Retinal pigment epithelial cell (primary cell): ENCODE results near the gene RTEL1.
"Not testable (repeated sequence)": the region's sequence is repeated elsewhere in the genome, so short reads cannot be mapped to it uniquely, and the experiment has no call there.

Experiments
- DNase-seq: peaks from one replicate; pipeline ENCODE4 v3.0.0-alpha.2; 2010; ENCODE audit warnings: low read depth
- H3K4me3 ChIP-seq: 2 replicates; pipeline ENCODE4 v1.5.1; 2011; ENCODE audit warnings: mild to moderate bottlenecking, low read length, control low read depth, moderate library complexity
- TF ChIP-seq, protein P1 (sequence below): conservative IDR thresholded peaks from 2 replicates; pipeline ENCODE4 v1.5.1; 2011; ENCODE audit warnings: low read depth, low read length, control low read depth, inconsistent platforms

Gene RTEL1

GRCh38 chr20:63657937-63658748 lies at the start of gene RTEL1:
Gene RTEL1, plus strand, starts transcription at chr20:63658312. Its CDS starts 1,091 bp downstream, at chr20:63659403.
- TF ChIP-seq, protein P1, sequence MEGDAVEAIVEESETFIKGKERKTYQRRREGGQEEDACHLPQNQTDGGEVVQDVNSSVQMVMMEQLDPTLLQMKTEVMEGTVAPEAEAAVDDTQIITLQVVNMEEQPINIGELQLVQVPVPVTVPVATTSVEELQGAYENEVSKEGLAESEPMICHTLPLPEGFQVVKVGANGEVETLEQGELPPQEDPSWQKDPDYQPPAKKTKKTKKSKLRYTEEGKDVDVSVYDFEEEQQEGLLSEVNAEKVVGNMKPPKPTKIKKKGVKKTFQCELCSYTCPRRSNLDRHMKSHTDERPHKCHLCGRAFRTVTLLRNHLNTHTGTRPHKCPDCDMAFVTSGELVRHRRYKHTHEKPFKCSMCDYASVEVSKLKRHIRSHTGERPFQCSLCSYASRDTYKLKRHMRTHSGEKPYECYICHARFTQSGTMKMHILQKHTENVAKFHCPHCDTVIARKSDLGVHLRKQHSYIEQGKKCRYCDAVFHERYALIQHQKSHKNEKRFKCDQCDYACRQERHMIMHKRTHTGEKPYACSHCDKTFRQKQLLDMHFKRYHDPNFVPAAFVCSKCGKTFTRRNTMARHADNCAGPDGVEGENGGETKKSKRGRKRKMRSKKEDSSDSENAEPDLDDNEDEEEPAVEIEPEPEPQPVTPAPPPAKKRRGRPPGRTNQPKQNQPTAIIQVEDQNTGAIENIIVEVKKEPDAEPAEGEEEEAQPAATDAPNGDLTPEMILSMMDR = no peak
- H3K4me3 ChIP-seq = peak within 1 kb of the TSS; percentile 90
- DNase-seq = peak; percentile 77

- no peak for DNase-seq
- TF ChIP-seq, protein P1 = no peak
- H3K4me3 ChIP-seq = no peak overlapping the region
Measured at GRCh38 chr20:63610581-63611435, 47.3 kb upstream of the RTEL1 start.

DNA sequence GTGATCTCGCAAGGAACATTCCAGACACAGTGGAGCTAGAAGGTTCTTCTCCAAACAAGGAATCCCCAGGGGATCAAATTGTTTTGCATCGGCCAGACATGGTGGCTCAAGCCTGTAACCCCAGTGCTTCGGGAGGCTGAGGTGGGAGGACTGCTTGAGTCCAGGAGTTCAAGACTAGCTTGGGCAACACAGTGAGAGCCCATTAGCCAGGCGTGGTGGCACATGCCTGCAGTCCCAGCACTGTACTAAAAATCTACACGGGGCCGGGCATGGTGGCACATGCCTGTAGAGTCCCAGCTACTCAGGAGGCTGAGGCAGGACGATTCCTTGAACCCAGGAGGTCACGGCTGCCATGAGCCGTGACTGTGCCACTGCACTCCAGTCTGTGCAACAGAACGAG lies 46.5 kb upstream of the RTEL1 start:
- no peak for DNase-seq
- H3K4me3 ChIP-seq = no peak overlapping the region
- TF ChIP-seq, protein P1 = no peak

DNA sequence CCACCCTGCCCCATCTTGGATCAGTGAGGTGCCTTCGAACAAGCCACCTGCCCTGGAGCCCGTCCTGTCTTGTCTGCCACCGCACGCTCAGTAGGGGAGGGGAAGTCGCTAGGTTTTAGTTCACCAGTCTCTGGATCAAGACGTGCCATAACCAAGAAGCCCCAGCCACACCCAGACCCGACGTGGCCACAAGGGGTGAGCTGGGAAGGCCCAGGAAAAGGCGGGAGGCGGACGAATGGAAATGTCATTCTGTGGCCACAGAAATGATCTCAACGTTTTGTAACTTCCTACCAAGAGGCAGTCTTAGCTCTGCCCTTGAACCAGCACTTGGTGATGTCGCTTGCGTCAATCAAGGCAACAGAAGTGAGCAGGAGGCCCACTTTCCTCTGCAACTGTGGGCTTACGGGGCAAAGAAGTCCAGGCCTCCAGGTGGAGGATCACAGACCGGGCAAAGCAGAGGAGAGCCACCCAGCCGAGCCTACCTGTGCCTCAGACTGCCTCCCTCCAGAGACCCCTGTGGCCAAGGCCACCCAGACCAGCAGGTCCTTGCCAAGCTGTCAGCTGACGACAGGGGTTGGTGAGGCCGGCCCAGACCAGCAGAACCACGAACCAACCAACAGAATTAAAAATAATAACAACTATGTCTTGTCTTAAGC lies 45.7 kb upstream of the RTEL1 start:
- no peak for DNase-seq
- TF ChIP-seq, protein P1 = no peak
- H3K4me3 ChIP-seq = no peak overlapping the region

- TF ChIP-seq, protein P1 = peak; percentile 27
- not testable (repeated sequence) for H3K4me3 ChIP-seq, DNase-seq
Measured at GRCh38 chr20:63613863-63614594, 44.1 kb upstream of the RTEL1 start.

- no peak for DNase-seq
- TF ChIP-seq, protein P1 = no peak
- H3K4me3 ChIP-seq = no peak overlapping the region
Measured at GRCh38 chr20:63617092-63617875, 40.8 kb upstream of the RTEL1 start.
